Neural cell (in vitro differentiated cells): ENCODE data around the gene ZNHIT6. TPM values are rescaled to one million over a fixed set of nuclear protein-coding genes. Genes with fewer than 3 reads are reported as not detected.
"Not testable (repeated sequence)": the region's sequence is repeated elsewhere in the genome, so short reads cannot be mapped to it uniquely, and the experiment has no call there.

ENCODE experiments used
- H2AFZ ChIP-seq: fragments of 200-600, 300-800 bp; sonication (generic), shearing (Covaris generic); 2 replicates; pipeline ENCODE4 v1.6.0; 2014; ENCODE audit warnings: low read depth, mild to moderate bottlenecking, antibody characterized with exemption, low read length, moderate library complexity
- H3F3A ChIP-seq: fragments of 200-600 bp; shearing (Covaris generic); 2 replicates; pipeline ENCODE4 v1.6.1; 2016; ENCODE audit warnings: mild to moderate bottlenecking, moderate library complexity, mixed read lengths, antibody characterized with exemption, low read length; ENCODE audit not compliant: insufficient read depth, poor library complexity, severe bottlenecking
- H3K27ac ChIP-seq: fragments of 200-600, 300-800 bp; sonication (generic), shearing (Covaris generic); 2 replicates; pipeline ENCODE4 v1.5.1; 2014; ENCODE audit warnings: mild to moderate bottlenecking, low read length, moderate library complexity
- H3K27me3 ChIP-seq: fragments of 300-800, 200-600 bp; sonication (generic), shearing (Covaris generic); 2 replicates; pipeline ENCODE4 v1.6.0; 2014; ENCODE audit warnings: mild to moderate bottlenecking, low read depth, low read length, moderate library complexity; ENCODE audit not compliant: insufficient read depth
- H3K36me3 ChIP-seq: fragments of 300-800, 200-600 bp; sonication (generic), shearing (Covaris generic); 2 replicates; pipeline ENCODE4 v1.5.1; 2014; ENCODE audit warnings: mild to moderate bottlenecking, antibody characterized with exemption, low read length, moderate library complexity; ENCODE audit not compliant: insufficient read depth
- H3K4me2 ChIP-seq: fragments of 300-800, 200-600 bp; sonication (generic), shearing (Covaris generic); 2 replicates; pipeline ENCODE4 v1.6.0; 2014; ENCODE audit warnings: mild to moderate bottlenecking, low read length
- H3K4me3 ChIP-seq: fragments of 300-800, 200-600 bp; sonication (generic), shearing (Covaris generic); 2 replicates; pipeline ENCODE4 v1.5.1; 2014; ENCODE audit warnings: mild to moderate bottlenecking, low read length, moderate library complexity
- H3K79me2 ChIP-seq: fragments of 200-600 bp; shearing (Covaris generic); replicated peaks from 2 replicates; pipeline ENCODE4 v1.6.0; 2014; ENCODE audit warnings: mild to moderate bottlenecking, low read length, moderate library complexity; ENCODE audit not compliant: insufficient read depth
- H3K9ac ChIP-seq: fragments of 300-800, 200-600 bp; sonication (generic), shearing (Covaris generic); 2 replicates; pipeline ENCODE4 v1.6.1; 2016; ENCODE audit warnings: mild to moderate bottlenecking, low read length, mixed read lengths
- H3K9me2 ChIP-seq: fragments of 200-600 bp; shearing (Covaris generic); 2 replicates; pipeline ENCODE4 v1.6.1; 2016; ENCODE audit warnings: mild to moderate bottlenecking, low read length, mixed read lengths; ENCODE audit not compliant: insufficient read depth
- H3K9me3 ChIP-seq: fragments of 200-600, 300-800 bp; sonication (generic), shearing (Covaris generic); 2 replicates; pipeline ENCODE4 v1.6.1; 2016; ENCODE audit warnings: mild to moderate bottlenecking, mixed run types, low read length, moderate library complexity, mixed read lengths
- H4K20me1 ChIP-seq: fragments of 200-600 bp; shearing (Covaris generic); 2 replicates; pipeline ENCODE4 v1.6.1; 2016; ENCODE audit warnings: mild to moderate bottlenecking, mixed run types; ENCODE audit not compliant: insufficient read depth
- EP300 ChIP-seq: fragments of 450-650 bp; conservative IDR thresholded peaks from 2 replicates; pipeline ENCODE4 v1.6.1; 2014; ENCODE audit warnings: antibody characterized with exemption, mild to moderate bottlenecking, moderate library complexity; ENCODE audit not compliant: poor library complexity, severe bottlenecking
- EZH2 ChIP-seq: fragments of 200-600, 300-800 bp; shearing (Covaris generic), sonication (generic); IDR thresholded peaks from 2 replicates; pipeline ENCODE4 v1.6.1; 2014; ENCODE audit warnings: antibody characterized with exemption, low read length, borderline replicate concordance, mild to moderate bottlenecking; ENCODE audit not compliant: insufficient read depth, poor library complexity, severe bottlenecking
- MXI1 ChIP-seq: fragments of 450-650 bp; conservative IDR thresholded peaks from 2 replicates; pipeline ENCODE4 v1.6.1; 2014; ENCODE audit warnings: antibody characterized with exemption, mild to moderate bottlenecking; ENCODE audit not compliant: poor library complexity, severe bottlenecking
- POLR2AphosphoS5 ChIP-seq: IDR thresholded peaks from 2 replicates; pipeline ENCODE4 v1.6.1; 2012
- RAD21 ChIP-seq: fragments of 450-650 bp; conservative IDR thresholded peaks from 2 replicates; pipeline ENCODE4 v1.6.1; 2014; ENCODE audit warnings: antibody characterized with exemption, mild to moderate bottlenecking, moderate library complexity
- SMC3 ChIP-seq: fragments of 450-650 bp; conservative IDR thresholded peaks from 2 replicates; pipeline ENCODE4 v1.6.1; 2014; ENCODE audit warnings: antibody characterized with exemption, mild to moderate bottlenecking, moderate library complexity; ENCODE audit not compliant: poor library complexity
- TAF1 ChIP-seq: IDR thresholded peaks from 2 replicates; pipeline ENCODE4 v1.6.1; 2012; ENCODE audit warnings: low read depth
- polyA plus RNA-seq: library from polyadenylated mRNA; depleted of rRNA; stranded (reverse); fragments of >200 nt; gene quantifications from 2 replicates; pipeline ENCODE4 v1.2.3, GENCODE V29; 2014
- TF ChIP-seq, protein P1 (sequence below): IDR thresholded peaks from 2 replicates; pipeline ENCODE4 v1.6.1; 2012; ENCODE audit warnings: borderline replicate concordance
- TF ChIP-seq, protein P2 (sequence below): fragments of 450-650 bp; IDR thresholded peaks from 2 replicates; pipeline ENCODE4 v1.5.1; 2014; ENCODE audit warnings: antibody characterized with exemption, mild to moderate bottlenecking, moderate library complexity; ENCODE audit not compliant: poor library complexity, severe bottlenecking

The ZNHIT6 gene
- polyA plus RNA-seq, 1 donor from 2014 or later: 16.6 TPM

DNA sequence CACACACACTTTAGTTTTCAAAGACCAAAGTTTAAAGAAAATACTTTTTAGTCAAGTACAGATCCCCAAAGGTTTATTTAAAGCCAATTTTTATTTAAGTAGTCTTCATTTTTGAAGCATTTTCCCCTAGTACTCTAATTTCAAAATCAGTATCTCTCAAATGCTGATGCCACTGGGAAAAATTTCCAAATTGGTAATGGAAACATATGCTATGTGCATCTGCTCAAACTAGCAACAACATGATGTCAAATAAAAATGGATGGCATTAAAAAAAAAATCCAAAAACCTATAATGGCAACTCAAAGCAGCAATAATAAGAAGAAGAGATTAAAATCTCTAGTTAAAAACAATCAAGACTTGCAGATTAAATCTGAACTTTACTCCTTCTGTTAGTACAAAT lies 58.6 kb downstream of the ZNHIT6 start:
- no peak for TF ChIP-seq MXI1
- TF ChIP-seq RAD21: no peak
- TF ChIP-seq EP300: no peak
- TF ChIP-seq, protein P1, sequence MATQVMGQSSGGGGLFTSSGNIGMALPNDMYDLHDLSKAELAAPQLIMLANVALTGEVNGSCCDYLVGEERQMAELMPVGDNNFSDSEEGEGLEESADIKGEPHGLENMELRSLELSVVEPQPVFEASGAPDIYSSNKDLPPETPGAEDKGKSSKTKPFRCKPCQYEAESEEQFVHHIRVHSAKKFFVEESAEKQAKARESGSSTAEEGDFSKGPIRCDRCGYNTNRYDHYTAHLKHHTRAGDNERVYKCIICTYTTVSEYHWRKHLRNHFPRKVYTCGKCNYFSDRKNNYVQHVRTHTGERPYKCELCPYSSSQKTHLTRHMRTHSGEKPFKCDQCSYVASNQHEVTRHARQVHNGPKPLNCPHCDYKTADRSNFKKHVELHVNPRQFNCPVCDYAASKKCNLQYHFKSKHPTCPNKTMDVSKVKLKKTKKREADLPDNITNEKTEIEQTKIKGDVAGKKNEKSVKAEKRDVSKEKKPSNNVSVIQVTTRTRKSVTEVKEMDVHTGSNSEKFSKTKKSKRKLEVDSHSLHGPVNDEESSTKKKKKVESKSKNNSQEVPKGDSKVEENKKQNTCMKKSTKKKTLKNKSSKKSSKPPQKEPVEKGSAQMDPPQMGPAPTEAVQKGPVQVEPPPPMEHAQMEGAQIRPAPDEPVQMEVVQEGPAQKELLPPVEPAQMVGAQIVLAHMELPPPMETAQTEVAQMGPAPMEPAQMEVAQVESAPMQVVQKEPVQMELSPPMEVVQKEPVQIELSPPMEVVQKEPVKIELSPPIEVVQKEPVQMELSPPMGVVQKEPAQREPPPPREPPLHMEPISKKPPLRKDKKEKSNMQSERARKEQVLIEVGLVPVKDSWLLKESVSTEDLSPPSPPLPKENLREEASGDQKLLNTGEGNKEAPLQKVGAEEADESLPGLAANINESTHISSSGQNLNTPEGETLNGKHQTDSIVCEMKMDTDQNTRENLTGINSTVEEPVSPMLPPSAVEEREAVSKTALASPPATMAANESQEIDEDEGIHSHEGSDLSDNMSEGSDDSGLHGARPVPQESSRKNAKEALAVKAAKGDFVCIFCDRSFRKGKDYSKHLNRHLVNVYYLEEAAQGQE: no peak
- no peak for TF ChIP-seq EZH2
- no peak for TF ChIP-seq TAF1
- TF ChIP-seq, protein P2, sequence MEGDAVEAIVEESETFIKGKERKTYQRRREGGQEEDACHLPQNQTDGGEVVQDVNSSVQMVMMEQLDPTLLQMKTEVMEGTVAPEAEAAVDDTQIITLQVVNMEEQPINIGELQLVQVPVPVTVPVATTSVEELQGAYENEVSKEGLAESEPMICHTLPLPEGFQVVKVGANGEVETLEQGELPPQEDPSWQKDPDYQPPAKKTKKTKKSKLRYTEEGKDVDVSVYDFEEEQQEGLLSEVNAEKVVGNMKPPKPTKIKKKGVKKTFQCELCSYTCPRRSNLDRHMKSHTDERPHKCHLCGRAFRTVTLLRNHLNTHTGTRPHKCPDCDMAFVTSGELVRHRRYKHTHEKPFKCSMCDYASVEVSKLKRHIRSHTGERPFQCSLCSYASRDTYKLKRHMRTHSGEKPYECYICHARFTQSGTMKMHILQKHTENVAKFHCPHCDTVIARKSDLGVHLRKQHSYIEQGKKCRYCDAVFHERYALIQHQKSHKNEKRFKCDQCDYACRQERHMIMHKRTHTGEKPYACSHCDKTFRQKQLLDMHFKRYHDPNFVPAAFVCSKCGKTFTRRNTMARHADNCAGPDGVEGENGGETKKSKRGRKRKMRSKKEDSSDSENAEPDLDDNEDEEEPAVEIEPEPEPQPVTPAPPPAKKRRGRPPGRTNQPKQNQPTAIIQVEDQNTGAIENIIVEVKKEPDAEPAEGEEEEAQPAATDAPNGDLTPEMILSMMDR: no peak
- TF ChIP-seq POLR2AphosphoS5: no peak
- TF ChIP-seq SMC3: no peak
- H3K9me3 ChIP-seq: no peaks in the 10 kb centered on the region

DNA sequence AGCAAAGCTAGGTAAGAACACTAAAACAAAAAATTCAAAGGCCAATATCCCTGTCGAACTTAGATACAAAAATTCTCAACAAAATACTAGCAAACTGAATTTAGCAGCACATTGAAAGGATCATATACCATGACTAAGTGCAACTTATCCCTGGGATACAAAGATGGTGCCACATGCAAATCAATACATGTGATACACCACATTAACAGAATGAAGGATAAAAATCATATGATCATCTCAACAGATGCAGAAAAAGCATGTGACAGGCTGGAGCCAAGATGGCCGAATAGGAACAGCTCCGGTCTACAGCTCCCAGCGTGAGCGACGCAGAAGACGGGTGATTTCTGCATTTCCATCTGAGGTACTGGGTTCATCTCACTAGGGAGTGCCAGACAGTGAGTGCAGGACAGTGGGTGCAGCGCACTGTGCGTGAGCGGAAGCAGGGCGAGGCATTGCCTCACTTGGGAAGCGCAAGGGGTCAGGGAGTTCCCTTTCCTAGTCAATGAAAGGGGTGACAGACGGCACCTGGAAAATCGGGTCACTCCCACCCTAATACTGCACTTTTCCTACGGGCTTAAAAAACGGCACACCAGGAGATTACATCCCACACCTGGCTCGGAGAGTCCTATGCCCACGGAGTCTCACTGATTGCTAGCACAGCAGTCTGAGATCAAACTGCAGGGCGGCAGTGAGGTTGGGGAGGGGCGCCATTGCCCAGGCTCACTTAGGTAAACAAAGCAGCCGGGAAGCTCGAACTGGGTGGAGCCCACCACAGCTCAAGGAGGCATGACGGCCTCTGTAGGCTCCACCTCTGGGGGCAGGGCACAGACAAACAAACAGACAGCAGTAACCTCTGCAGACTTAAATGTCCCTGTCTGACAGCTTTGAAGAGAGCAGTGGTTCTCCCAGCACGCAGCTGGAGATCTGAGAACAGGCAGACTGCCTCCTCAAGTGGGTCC lies 66.4 kb downstream of the ZNHIT6 start:
- not testable (repeated sequence) for H3K79me2 ChIP-seq, H3F3A ChIP-seq, H3K4me2 ChIP-seq, H3K27me3 ChIP-seq, H4K20me1 ChIP-seq, H3K9me3 ChIP-seq, H3K4me3 ChIP-seq, H2AFZ ChIP-seq, H3K9me2 ChIP-seq, H3K36me3 ChIP-seq, H3K27ac ChIP-seq, H3K9ac ChIP-seq

More for the DNA sequence above, 58.6 kb downstream of the ZNHIT6 start:
- no peak overlapping the region for H3K9ac ChIP-seq
- peaks cover 11% of the 10 kb centered on the region for H3K36me3 ChIP-seq
- no peaks in the 10 kb centered on the region for H3K79me2 ChIP-seq
- H4K20me1 ChIP-seq: no peaks in the 10 kb centered on the region
- no peak overlapping the region for H3K4me3 ChIP-seq
- H3F3A ChIP-seq: no peaks in the 10 kb centered on the region
- H2AFZ ChIP-seq: no peak overlapping the region
- H3K27me3 ChIP-seq: no peaks in the 10 kb centered on the region
- no peaks in the 10 kb centered on the region for H3K9me2 ChIP-seq
- no peak overlapping the region for H3K4me2 ChIP-seq
- no peak overlapping the region for H3K27ac ChIP-seq

DNA sequence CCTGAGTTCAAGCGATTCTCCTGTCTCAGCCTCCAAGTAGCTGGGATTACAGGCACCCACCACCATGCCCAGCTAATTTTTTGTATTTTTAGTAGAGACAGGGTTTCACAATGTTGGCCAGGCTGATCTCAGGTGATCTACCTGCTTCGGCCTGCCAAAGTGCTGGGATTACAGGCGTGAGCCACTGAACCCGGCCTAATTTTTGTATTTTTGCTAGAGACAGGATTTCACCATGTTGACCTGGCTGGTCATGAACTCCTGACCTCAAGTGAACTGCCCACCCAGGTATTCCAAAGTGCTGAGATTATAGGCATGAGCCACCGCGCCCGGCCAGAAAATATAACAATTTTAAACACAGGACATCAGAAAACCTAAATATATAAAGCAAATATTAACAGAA lies 68.3 kb downstream of the ZNHIT6 start:
- not testable (repeated sequence) for H3K4me2 ChIP-seq

More for the DNA sequence above, 68.3 kb downstream of the ZNHIT6 start:
- not testable (repeated sequence) for H3K27ac ChIP-seq, H3K9me3 ChIP-seq, H3K36me3 ChIP-seq, H3K4me3 ChIP-seq, H3K9ac ChIP-seq, H3K9me2 ChIP-seq, H3K79me2 ChIP-seq, H3F3A ChIP-seq, H3K27me3 ChIP-seq, H4K20me1 ChIP-seq, H2AFZ ChIP-seq
